NCI-H345 treated with DMSO at 0.1 percent for 48 hours (cell line): Measurements from ENCODE around the gene CAMTA1.

Experiments
- DNase-seq: peaks from one replicate; lab custom pipeline; 2025; ENCODE audit not compliant: unreplicated experiment; lab: John Stamatoyannopoulos, UW

The CAMTA1 gene

DNA sequence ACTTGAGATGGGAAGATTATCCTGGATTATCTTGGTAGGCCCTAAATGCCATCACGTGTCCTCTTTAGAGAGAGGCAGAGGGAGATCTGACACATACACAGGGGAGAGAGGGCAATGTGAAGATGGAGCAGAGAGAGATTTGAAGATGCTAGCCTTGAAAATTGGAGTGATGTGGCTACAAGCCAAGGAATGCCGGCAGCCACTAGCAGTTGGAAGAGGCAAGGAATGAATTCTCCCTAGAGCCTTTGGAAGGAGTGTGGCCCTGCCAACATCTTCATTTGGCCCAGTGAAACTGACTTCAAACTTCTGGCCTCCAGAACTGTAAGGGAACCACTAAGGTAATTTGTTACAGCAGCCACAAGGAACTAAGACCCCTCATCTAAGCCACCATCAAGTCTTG is 8.9 kb upstream of the CAMTA1 start:
- no peak for DNase-seq

DNA sequence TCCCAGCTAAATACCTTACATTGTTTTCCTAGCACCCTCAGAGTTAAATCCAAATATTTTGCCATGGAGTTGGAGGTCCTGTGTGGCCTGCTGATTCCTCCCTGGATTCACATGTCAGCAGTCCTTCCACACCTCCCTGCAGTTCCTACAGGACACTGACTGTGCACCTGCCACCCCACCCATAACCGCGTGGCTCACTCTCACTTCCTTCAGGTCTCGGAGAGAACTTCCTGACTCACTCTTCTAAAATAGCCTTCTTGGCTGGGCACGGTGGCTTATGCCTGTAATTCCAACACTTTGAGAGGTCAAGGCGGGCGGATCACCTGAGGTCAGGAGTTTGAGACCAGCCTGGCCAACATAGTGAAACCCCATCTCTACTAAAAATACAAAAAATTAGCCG is 8.4 kb upstream of the CAMTA1 start:
- no peak for DNase-seq

DNA sequence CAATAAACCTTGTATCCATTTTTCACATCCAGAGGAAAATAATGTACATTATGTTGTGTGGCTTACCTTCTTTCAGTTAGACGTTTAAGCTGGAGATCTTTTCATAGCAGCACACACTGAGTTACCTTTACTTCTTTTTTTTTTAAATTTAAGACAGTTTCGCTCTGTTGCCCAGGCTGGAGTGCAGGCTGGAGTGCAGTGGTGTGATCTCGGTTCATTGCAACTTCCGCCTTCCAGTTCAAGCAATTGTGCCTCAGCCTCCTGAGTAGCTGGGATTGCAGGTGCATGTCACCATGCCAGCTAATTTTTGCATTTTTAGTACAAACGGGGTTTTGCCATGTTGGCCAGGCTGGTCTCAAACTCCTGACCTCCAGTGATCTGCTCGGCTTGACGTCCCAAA is 7.4 kb upstream of the CAMTA1 start:
- no peak for DNase-seq

DNA sequence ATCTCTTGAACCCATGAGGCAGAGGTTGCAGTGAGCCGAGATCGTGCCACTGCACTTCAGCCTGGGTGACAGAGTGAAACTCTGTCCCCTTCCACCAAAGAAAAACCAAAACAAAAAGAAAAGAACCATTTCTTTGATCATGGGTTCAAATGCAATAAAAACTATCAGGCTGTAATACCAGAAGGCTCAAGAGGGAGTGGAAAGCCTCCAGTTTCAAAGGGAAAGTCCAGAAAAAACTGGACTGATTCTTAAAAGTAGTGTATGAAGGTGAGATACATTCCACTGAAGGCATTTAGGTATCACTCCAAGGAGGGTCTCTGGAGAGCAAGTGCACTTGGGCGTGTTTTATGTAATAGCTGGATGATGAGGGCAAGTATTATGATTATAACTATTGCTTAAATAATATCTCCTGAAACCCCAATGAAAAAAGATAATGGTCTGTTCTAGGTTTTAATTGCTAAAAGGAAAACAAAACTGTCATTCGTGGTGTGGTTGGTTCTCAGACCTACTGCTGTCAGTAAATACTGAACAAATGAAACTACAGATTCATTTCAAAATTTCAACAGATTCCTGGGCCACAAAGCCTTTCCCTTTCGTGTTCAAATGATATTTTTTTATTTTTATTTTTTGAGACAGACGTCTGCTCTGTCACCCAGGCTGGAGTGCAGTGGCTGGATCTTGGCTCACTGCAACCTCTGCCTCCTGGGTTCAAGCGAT is 6.0 kb upstream of the CAMTA1 start:
- no peak for DNase-seq

DNA sequence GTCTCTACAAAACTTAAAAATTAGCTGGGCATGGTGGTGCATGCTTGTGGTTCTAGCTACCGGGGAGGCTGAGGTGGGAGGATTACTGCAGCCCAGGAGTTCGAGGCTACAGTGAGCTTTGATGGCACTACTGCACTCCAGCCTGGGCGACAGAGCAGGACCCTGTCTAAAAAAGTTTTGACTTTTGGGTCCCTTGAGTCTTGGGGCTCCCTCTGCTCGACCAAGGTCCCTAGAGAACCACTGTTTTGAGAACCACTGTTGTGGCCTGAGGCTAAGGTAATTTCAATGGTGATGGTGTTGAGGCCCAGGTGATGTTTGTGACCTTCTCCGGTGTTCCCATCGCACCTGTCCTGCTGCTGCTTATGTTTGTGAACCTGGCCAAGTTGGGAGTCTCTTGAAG is 3.1 kb upstream of the CAMTA1 start:
- no peak for DNase-seq

DNA sequence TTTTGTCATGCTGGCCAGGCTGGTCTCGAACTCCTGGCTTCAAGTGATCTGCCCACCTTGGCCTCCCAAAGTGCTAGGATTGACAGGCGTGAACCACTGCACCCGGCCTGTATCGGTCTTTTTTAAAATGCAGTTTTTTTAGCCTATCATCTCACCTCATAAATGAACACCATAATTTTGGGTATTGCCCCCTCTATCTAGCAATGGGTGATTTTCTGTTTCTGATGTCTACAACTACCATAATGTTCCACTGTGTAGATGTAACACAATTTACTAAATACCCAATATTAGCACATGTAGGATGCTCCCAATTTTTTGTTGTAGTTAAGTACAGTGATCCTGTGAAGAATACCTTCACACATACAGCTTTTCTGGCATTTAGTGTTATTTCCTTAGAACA is 2.0 kb upstream of the CAMTA1 start:
- DNase-seq, result no peak

DNA sequence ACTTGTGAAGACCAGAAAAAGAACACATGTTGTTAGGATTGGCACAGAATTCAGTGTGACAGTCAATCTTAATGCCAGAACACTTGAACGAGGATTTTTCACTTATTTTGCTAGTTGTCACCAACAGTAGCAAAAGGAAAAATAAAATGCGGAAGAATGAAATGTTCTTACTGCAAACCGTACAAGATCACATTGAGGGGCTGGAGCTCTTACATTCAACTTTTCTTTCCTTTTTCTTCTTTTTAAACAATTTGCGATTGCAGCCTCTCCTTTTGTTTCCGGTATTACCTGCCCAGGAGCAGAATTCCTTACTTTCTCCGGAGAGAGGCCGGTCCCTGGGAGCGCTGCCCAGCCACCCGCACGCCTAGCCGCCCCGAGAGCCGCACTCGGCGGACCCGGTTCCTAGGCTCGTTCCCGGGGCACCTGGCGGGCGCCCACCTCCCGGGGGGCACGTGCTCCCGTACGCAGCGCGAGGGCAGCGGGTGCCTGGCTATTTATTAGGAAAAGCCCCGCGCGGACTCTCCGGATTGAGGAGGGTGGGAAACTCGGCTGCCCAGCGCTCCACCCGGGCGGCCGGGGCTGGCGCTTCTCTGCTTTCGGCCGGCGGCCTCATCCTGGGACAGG is 1.2 kb upstream of the CAMTA1 start:
- no peak for DNase-seq

DNA sequence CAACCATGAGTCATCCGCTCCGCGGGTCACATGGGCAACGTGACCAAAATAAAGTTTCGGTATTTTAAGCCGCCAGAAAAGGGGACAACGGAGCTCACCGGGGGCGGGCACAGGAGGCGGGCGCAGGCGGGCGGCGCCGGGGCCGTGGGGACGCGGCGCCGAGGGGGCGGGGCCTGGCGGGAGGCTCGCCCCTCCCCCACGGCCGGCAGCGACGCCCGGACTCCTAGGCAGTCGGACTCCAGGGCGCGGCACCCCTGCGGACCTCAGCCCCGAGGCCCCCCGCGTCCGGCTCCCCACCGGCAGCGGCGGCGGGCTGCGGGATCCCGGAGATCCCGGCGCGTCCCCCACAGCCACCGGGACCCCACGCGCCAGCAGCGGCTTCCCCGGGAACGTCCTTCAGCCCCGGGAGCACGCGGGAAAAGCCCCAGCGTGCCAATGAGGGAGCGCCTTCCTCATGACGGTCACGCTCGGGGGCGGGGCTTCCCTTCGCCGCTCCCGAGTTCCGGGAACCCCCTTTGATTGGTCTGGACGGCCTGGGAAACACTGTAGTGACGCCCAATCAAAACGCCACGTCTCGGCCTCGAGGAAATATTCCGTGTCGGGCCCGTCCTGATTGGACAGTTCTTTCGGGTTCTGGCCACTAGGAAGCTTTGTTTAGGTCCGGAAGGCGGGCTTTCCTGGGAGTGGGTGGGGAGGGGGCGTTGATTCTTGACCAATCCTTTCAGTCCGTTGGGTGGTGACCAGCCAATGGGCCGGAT is 515 bp upstream of the CAMTA1 start:
- peak; percentile 99 for DNase-seq

DNA sequence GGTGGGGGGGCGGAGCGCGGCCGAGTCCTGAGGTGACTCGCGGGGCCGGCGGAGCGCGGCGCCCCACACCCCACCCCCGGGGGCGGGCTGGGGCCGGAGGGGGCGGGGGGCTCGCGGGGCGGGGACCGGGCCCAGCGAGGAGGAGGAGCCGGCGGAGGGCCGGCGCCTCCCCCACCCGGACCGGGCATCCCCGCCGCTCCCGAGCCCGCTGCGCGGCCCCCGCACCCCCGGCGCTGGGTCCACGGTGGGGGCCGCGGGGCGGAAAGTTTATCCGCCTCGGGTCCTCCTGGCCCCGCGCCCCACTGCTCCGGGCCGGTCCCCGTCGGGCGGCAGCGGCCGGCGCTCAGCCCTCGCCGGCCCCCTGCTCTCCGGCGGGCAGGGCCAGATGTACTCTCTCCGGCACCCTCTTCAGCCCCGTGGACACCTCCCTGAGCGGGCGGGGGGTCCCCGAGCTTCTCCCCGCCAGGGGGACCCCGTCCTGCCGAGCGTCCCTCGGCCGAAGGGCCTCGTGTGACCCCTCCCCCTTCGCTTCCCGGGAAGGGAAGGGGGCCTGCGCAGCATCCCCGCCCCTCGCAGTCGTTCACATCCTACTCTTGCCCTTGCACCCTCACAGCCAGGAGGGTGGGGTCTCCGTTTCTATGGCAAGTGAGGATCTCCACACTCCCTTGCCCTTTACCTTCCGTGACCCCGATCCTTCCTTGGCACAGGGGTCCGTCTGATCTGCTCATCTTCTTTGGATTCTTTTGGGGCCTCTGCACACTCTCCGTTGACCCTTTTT is 663 bp downstream of the CAMTA1 start:
- DNase-seq, result no peak

DNA sequence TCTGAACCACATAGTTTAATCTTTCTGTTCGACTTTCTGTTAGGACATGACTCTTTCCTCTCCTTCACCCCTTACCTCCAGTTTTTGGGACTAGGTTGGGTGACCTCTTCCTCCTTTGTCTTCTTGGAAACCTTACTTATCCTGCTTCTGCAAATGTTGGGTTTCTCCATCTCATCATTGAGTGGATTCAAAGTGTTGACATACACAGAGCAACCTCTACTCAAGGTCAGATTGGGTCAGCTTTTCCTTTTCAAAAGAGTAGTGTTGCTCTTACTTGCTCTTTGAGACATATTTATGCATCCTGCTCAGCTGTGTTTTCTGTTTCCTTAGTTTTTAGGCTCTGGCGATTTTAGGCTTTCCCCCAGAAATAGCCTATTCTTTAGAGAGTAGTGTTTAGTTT is 3.7 kb downstream of the CAMTA1 start:
- no peak for DNase-seq

DNA sequence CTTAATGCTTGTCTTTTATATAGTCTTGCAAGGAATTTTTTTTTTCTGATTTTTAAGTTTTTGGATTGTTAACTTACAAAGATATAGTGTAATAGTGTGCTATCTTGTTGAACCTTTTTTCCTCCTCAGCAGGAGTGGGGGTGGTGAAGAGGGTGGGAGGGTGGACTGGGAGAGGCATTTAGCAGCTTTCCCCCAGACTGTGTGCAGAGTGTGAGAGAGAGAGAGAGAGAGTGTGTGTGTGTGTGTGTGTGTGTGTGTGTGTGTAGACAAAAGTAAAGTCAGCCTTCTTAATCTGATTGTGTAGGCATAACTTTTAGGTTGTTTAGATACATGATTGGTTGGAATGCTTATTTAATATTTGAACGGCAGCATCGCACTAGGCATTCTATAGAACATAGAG is 4.9 kb downstream of the CAMTA1 start:
- DNase-seq, result no peak

DNA sequence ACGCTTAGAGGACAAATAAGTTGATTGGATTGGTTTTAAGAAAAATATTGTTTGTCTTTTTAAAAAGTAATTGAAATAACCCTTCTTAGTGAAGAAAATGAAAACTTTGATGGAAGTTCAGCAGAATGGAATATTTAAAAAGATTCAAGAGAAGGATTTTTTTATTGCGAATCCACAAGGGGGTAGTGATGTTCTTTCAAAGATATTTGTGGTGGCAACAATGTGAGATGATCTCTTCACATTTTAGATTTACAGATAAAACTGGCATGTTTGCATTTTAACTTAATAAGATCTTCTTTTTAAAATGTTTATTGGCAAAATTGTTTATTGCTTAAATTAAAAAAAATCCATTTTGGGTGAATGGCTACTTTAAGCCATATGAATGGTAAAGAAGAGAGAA is 8.9 kb downstream of the CAMTA1 start:
- no peak for DNase-seq

DNA sequence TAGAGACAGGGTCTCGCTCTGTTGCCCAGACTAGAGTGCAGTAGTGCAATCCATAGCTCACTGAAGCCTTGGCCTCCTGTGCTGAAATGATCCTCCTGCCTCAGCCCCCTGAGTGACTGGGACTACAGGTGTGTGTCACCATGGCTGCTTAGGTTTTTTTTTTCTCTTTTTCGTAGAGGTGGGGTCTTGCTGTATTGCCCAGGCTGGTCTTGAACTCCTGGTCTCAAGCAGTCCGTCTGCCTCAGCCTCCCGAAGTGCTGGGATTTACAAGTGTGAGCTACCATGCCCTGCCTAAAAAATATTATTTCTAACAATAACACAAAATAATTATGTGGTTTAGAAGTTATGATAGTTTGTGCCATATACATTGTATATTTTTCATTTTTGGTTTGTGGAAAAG is 9.9 kb downstream of the CAMTA1 start:
- no peak for DNase-seq

DNA sequence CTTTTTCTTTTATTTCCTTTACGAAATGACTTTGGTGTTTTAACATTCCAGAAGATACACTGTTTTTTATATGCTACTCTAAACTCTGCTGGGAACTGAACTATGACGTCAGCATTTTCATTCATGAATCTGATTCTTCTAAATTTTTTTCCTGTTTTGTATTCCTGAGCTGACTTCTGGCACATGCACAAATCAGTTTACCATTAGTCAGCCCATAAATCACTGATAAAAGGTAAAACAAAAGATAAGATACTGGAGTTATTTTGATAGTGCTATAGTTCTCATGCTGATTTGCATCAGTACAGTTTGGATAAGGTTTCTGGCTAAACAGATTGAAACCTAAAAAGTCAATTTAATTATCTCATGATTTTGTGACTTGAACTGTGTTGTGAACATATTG is 10.4 kb downstream of the CAMTA1 start:
- DNase-seq, result no peak

DNA sequence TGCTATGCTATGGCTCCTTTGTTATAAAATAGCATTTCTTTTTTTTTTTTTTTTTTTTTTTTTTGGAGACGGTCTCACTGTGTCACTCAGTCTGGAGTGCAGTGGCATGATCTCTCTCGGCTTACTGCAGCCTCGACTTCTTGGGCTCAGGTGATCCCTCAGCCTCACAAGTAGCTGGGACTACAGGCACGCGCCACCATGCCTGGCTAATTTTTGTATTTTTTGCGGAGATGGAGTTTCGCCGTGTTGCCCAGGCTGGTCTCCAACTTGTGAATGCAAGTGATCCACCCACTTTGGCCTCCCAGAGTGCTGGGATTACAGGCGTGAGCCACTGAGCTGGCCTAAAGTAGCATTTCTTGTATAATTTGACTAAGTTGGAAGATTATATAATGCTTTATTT is 10.8 kb downstream of the CAMTA1 start:
- no peak for DNase-seq

DNA sequence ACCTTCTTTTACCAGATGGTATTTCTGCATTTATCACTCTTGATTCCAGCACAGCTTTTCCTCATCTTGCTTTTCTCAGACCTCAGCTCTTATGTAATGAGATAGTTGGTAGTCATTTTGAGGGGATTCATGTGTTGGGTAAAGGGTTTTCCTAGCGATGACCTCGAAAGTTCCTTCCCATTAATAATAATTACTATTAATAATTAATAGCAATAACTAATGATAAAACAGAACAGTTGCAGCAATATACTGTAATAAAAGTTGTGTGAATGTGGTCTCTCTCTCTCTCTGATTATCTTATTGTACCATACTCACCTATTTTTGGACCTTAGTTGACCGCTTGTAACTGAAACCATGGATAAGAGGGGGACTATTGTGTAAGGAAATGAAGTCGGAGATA is 14.2 kb downstream of the CAMTA1 start:
- no peak for DNase-seq

DNA sequence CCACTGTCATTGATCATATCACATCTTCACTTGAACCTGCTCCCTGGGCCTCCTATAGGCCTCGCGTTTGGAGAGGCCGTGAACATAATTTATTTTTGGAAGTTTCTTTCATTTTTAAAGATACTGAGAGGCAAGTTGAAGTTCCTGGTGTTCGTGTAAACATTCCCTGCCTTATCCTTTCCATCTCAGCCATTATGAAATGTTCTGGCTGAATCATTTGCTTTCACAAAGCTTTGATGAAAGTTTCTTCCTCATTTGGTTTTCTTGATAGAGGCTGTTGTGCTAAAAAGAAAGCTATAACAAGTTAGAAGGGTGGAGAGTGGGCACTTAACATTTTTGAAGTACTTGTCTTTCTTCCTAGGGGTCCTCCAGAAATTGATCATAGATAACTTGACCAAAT is 15.5 kb downstream of the CAMTA1 start:
- no peak for DNase-seq

DNA sequence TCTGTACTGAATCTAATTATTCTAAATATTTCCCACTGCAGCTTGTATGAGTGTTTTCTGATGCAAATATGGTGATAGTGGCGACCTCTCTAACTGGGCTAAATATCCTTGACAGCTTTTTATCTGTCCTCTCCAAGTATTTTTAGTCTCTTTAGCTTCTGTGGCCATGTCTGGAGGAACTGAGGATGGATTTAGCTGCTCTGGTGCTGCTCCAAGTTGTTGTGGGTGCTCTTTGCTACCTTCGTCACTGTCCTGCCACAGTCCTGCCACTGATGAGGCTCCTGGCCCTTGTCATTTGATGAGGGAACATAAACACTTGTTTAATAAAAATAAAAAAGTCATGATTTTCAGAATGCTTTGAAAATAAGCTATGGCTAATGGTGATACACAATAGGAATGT is 15.9 kb downstream of the CAMTA1 start:
- no peak for DNase-seq

DNA sequence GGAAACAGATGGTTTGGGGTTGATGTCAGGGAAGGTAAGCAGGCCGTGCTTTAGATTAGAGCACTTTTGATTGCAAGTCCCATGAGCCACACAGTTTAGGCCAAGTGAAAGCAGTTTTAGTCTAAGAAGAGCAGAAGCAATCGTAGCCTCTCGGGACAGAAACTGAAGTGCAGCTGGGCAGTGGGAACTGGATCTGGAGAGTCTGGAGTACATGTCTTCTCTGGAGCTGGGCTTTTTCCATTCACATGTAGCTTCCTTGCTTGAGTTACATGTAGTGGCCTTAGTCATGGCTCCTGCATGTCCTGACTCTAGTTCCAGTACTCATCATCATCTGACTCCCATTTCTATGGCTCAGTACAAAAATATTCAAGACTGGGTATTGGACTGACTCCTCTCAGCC is 16.7 kb downstream of the CAMTA1 start:
- DNase-seq, result no peak

DNA sequence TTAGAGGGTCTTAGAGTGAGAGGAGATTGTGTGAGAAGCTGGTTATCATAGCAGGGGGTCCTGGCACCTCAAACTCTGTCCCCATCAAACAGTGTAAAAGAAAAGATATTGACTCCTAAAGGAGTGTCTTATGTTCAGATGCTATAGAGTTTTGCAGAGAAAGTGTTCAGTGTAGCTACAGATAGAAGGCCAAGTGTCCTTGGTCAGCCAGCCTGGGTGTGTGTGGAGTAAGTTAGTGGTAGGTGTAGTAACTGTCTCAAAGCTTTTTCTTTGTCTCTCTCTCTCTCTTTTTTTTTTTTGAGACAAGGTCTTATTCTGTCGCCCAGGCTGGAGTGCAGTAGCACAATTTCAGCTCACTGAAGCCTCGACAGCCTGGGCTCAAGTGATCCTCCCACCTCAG is 17.2 kb downstream of the CAMTA1 start:
- no peak for DNase-seq

DNA sequence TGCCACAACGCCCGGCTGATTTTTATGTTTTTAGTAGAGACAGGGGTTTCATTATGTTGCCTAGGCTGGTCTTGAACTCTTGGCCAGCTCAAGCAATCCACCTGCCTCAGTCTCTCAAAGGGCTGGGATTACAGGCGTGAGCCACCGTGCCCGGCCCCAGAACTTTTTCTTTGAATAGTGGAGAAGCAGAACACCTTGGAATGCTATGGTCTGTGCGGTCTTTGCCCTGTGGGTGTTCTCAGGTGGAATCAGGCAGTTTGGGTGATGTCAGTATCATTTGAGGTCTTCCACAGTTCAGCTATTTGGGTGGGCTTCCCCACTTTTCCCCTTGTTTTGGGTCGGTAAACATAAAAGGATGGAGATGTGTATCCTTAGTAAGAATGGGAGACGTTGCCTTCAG is 17.6 kb downstream of the CAMTA1 start:
- DNase-seq, result no peak

DNA sequence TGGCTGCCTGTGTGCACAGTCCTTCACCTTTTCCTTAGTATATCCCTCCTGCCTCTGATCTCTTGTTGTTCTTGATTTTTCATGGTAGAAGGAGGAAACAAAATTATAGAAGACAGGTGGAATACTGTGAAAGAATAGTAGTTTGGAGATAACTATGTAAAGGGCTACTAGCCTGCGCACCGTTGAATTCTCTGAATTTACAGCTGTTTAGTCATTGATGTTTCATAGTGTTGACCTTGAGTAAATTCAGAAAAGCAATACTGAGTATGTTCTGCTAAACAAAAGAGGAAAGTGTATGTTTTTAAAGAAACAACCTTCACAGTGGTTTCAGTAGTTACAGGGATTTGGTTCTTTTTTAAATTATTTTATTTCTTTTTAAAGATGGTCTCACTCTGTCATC is 18.1 kb downstream of the CAMTA1 start:
- DNase-seq, result no peak
